GM12892 (cell line): ENCODE measurements around the gene LRP3.
"Not testable (repeated sequence)": the region's sequence is repeated elsewhere in the genome, so short reads cannot be mapped to it uniquely, and the experiment has no call there.

ENCODE experiments used
- POLR2AphosphoS5 ChIP-seq: IDR thresholded peaks from 2 replicates; pipeline ENCODE4 v1.6.1; 2011; ENCODE audit warnings: low read depth, low read length, control low read depth
- TAF1 ChIP-seq: IDR thresholded peaks from 2 replicates; pipeline ENCODE4 v1.6.1; 2011; ENCODE audit warnings: low read depth, mild to moderate bottlenecking, control low read depth, low read length, borderline replicate concordance

GRCh38 chr19:33166037-33166436 lies 28.1 kb upstream of the LRP3 start:
- TF ChIP-seq TAF1, POLR2AphosphoS5: not testable (repeated sequence)
